Suprapubic skin (tissue), 3 donors: ENCODE results near the gene AGT.

Experiments
- POLR2AphosphoS5 ChIP-seq, 3 donors: sonication (generic); formaldehyde crosslinking; IDR thresholded peaks; one replicate each; pipeline ENCODE4 v1.6.1; 2017; ENCODE audit warnings: antibody characterized with exemption in 3 of 3
- TF ChIP-seq, protein P1 (sequence below), 2 donors: fragments of 200-600 bp in 1 of 2; fragments of 450-650 bp in 1 of 2; sonication (generic) in 1 of 2; IDR thresholded peaks; one replicate each; pipeline ENCODE4 v1.5.1; 2016 to 2019; ENCODE audit warnings: antibody characterized with exemption in 2 of 2, mild to moderate bottlenecking in 1 of 2, moderate library complexity in 1 of 2

DNA sequence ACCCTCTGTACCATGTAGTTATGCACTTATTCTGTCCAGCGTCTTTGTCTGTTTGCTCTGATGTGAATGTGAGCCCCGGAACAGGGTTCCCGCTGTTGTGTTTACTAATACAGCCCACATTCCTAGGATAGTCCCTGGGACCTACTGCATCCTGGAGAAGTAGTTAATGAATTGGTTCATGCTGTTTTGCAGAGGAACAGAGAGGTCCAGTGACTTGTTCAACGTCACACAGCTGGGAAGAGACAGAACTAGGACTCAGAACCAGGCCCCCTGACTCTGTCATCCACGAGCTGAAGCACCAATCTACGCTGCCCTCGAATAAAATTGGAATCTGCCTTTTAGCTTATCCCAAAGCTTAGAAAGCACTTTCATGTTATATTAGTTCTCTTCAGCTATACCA is 784 bp downstream of the AGT start:
- no peak for TF ChIP-seq POLR2AphosphoS5 (IDR thresholded peaks at IDR 0.05)
- TF ChIP-seq, protein P1, sequence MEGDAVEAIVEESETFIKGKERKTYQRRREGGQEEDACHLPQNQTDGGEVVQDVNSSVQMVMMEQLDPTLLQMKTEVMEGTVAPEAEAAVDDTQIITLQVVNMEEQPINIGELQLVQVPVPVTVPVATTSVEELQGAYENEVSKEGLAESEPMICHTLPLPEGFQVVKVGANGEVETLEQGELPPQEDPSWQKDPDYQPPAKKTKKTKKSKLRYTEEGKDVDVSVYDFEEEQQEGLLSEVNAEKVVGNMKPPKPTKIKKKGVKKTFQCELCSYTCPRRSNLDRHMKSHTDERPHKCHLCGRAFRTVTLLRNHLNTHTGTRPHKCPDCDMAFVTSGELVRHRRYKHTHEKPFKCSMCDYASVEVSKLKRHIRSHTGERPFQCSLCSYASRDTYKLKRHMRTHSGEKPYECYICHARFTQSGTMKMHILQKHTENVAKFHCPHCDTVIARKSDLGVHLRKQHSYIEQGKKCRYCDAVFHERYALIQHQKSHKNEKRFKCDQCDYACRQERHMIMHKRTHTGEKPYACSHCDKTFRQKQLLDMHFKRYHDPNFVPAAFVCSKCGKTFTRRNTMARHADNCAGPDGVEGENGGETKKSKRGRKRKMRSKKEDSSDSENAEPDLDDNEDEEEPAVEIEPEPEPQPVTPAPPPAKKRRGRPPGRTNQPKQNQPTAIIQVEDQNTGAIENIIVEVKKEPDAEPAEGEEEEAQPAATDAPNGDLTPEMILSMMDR (IDR thresholded peaks at IDR 0.05) = no peak
